GM19238 (cell line): ENCODE data around the gene NFATC2.
"Not testable (repeated sequence)": the region's sequence is repeated elsewhere in the genome, so short reads cannot be mapped to it uniquely, and the experiment has no call there.

Source experiments
- DNase-seq: peaks from one replicate; pipeline ENCODE4 v3.0.0; 2011; ENCODE audit warnings: low spot score; ENCODE audit not compliant: insufficient read length

The NFATC2 gene

GRCh38 chr20:51540580-51540979 is 1.9 kb downstream of the NFATC2 start:
- DNase-seq = no peak

GRCh38 chr20:51540074-51540473 is 2.4 kb downstream of the NFATC2 start:
- DNase-seq = not testable (repeated sequence)

GRCh38 chr20:51536116-51537069 is 6.1 kb downstream of the NFATC2 start:
- no peak for DNase-seq

- no peak for DNase-seq
These were observed 6.8 kb downstream of the NFATC2 start for GRCh38 chr20:51535674-51536073.

GRCh38 chr20:51535075-51535386 is 7.5 kb downstream of the NFATC2 start:
- DNase-seq = no peak

- DNase-seq = no peak
These were observed 9.0 kb downstream of the NFATC2 start for GRCh38 chr20:51533291-51534172.

GRCh38 chr20:51532577-51533191 is 9.8 kb downstream of the NFATC2 start:
- no peak for DNase-seq

- DNase-seq = no peak
These were observed 10.6 kb downstream of the NFATC2 start for GRCh38 chr20:51531712-51532456.

- DNase-seq = no peak
These were observed 11.3 kb downstream of the NFATC2 start for GRCh38 chr20:51531141-51531710.

- DNase-seq = no peak
These were observed 12.8 kb downstream of the NFATC2 start for GRCh38 chr20:51529758-51530157.

- DNase-seq = no peak
These were observed 13.3 kb downstream of the NFATC2 start for GRCh38 chr20:51529081-51529681.

GRCh38 chr20:51528263-51529027 is 14.1 kb downstream of the NFATC2 start:
- DNase-seq = no peak

- no peak for DNase-seq
These were observed 15.8 kb downstream of the NFATC2 start for GRCh38 chr20:51526754-51527153.

- no peak for DNase-seq
These were observed 16.4 kb downstream of the NFATC2 start for GRCh38 chr20:51526106-51526470.

GRCh38 chr20:51525241-51526105 is 17.0 kb downstream of the NFATC2 start:
- DNase-seq = no peak

- DNase-seq = no peak
These were observed 19.1 kb downstream of the NFATC2 start for GRCh38 chr20:51523276-51524013.

GRCh38 chr20:51522207-51522606 is 20.3 kb downstream of the NFATC2 start:
- DNase-seq = no peak

- DNase-seq = no peak
These were observed 24.7 kb downstream of the NFATC2 start for GRCh38 chr20:51517839-51518238.
